MM.1S (cell line): Measurements from ENCODE around the gene HAT1.

Source experiments
- CTCF ChIP-seq: fragments of 300-600 bp; sonication (generic); IDR thresholded peaks from 2 replicates; pipeline ENCODE4 v1.5.1; 2016; ENCODE audit warnings: antibody characterized with exemption, low read length, mixed read lengths
- EZH2 ChIP-seq: fragments of 300-600 bp; sonication (generic); optimal IDR thresholded peaks from 2 replicates; pipeline ENCODE3; 2017; ENCODE audit warnings: low read depth, mild to moderate bottlenecking, antibody characterized with exemption, low read length, mixed read lengths
- EZH2phosphoT487 ChIP-seq: fragments of 300-600 bp; sonication (generic); IDR thresholded peaks from 2 replicates; pipeline ENCODE4 v1.6.1; 2018; ENCODE audit warnings: antibody characterized with exemption, low read length

DNA sequence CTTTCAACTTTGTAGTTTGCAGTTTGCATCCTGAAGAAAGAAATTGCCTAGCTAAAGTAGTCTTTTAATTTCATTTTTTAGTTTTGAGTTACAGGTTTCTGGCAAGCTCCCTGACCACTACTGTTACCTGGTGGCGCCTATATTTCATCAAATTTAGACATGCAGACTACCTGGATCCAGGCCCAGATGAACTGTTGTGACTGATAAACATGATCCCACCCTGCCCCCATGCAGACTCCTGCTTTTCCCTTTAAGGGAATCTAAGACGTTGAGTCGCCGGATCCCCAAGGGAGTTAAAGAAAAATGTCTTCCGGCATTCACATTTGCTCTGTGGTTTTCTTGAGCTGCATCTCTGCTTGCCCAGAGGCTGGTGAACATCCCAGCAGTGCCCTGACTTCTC, 99.7 kb downstream of the HAT1 start:
- TF ChIP-seq EZH2 = no peak
- TF ChIP-seq CTCF = no peak
- TF ChIP-seq EZH2phosphoT487 = no peak
